Mesendoderm (in vitro differentiated cells): ENCODE results near the gene PLEKHG1.

Experiments
- DNase-seq: peaks from one replicate; pipeline ENCODE4 v3.0.0; 2013
- H2AK5ac ChIP-seq: 2 replicates; pipeline ENCODE4 v1.6.1; 2013; ENCODE audit warnings: low read length, inconsistent platforms
- H2BK120ac ChIP-seq: 2 replicates; pipeline ENCODE4 v1.6.1; 2013; ENCODE audit warnings: low read depth, mild to moderate bottlenecking, low read length, moderate library complexity, mixed read lengths
- H2BK15ac ChIP-seq: replicated peaks from 2 replicates; pipeline ENCODE4 v1.6.1; 2013; ENCODE audit warnings: low read depth, mild to moderate bottlenecking, moderate library complexity
- H2BK5ac ChIP-seq: 2 replicates; pipeline ENCODE4 v1.6.1; 2013; ENCODE audit warnings: low read length, inconsistent platforms
- H3K18ac ChIP-seq: 2 replicates; pipeline ENCODE4 v1.6.1; 2013; ENCODE audit warnings: mild to moderate bottlenecking, low read length, mixed read lengths
- H3K23ac ChIP-seq: one replicate; pipeline ENCODE4 v1.6.1; 2013; ENCODE audit warnings: low read length
- H3K27ac ChIP-seq: 2 replicates; pipeline ENCODE4 v1.5.1; 2013; ENCODE audit warnings: low read depth, mild to moderate bottlenecking, inconsistent platforms, low read length, moderate library complexity
- H3K27me3 ChIP-seq: 2 replicates; pipeline ENCODE4 v1.6.1; 2013; ENCODE audit warnings: low read length, control low read depth, mild to moderate bottlenecking, inconsistent platforms; ENCODE audit not compliant: insufficient read depth, poor library complexity
- H3K36me3 ChIP-seq: 2 replicates; pipeline ENCODE4 v1.6.1; 2013; ENCODE audit warnings: low read length, inconsistent platforms; ENCODE audit not compliant: control insufficient read depth, insufficient read depth
- H3K4ac ChIP-seq: one replicate; pipeline ENCODE4 v1.6.1; 2013; ENCODE audit warnings: low read depth, mild to moderate bottlenecking, low read length, moderate library complexity
- H3K4me1 ChIP-seq: 2 replicates; pipeline ENCODE4 v1.6.1; 2013; ENCODE audit warnings: low read depth, low read length, inconsistent platforms; ENCODE audit not compliant: control insufficient read depth
- H3K4me2 ChIP-seq: 2 replicates; pipeline ENCODE4 v1.6.1; 2013; ENCODE audit warnings: low read length
- H3K4me3 ChIP-seq: 2 replicates; pipeline ENCODE4 v1.5.1; 2013; ENCODE audit warnings: mild to moderate bottlenecking, low read length
- H3K56ac ChIP-seq: one replicate; pipeline ENCODE4 v1.6.1; 2013; ENCODE audit warnings: low read length
- H3K79me1 ChIP-seq: 2 replicates; pipeline ENCODE4 v1.6.1; 2013; ENCODE audit warnings: low read length, inconsistent platforms
- H3K79me2 ChIP-seq: 2 replicates; pipeline ENCODE4 v1.6.1; 2013; ENCODE audit warnings: mild to moderate bottlenecking, low read length; ENCODE audit not compliant: control insufficient read depth, insufficient read depth
- H3K9ac ChIP-seq: 2 replicates; pipeline ENCODE4 v1.6.1; 2013; ENCODE audit warnings: low read length, inconsistent platforms
- H4K5ac ChIP-seq: one replicate; pipeline ENCODE4 v1.6.1; 2013; ENCODE audit warnings: low read length
- H4K8ac ChIP-seq: one replicate; pipeline ENCODE4 v1.6.1; 2013; ENCODE audit warnings: low read depth, mild to moderate bottlenecking, control low read depth, low read length, moderate library complexity
- WGBS: extraction: QIAGEN DNeasy Blood & Tissue Kit; methylation state at CpG from one replicate; pipeline ENCODE4 v1.1.7; 2013; ENCODE audit warnings: low lambda C conversion rate, missing lambda C conversion rate; ENCODE audit not compliant: insufficient coverage; ENCODE audit errors: extremely low coverage; 5-methylcytosine and 5-hydroxymethylcytosine counted together

PLEKHG1 gene

GRCh38 chr6:150622476-150622875, 22.8 kb downstream of the PLEKHG1 start:
- Histone ChIP-seq H3K4ac (no peak overlapping the region), H2BK5ac (no peak overlapping the region), H2AK5ac (no peak overlapping the region), H3K27ac (no peak overlapping the region), H3K4me1 (no peaks in the 10 kb centered on the region), H4K8ac (no peak overlapping the region), H3K4me3 (no peak overlapping the region), H3K79me2 (no peaks in the 10 kb centered on the region), H3K56ac (no peak overlapping the region), H3K36me3 (no peaks in the 10 kb centered on the region), H2BK120ac (no peak overlapping the region), H3K27me3 (no peaks in the 10 kb centered on the region), H2BK15ac (no peak overlapping the region), H3K4me2 (no peak overlapping the region), H3K79me1 (no peaks in the 10 kb centered on the region), H3K9ac (no peak overlapping the region), H3K23ac (no peak overlapping the region), H3K18ac (no peak overlapping the region), H4K5ac (no peak overlapping the region)
- DNase-seq: no peak
- WGBS: no CpG with 5 or more reads among the region's 4 CpGs

- Histone ChIP-seq H4K5ac (no peak overlapping the region), H3K18ac (no peak overlapping the region), H3K4me3 (no peak overlapping the region), H2BK5ac (no peak overlapping the region), H3K4ac (no peak overlapping the region), H3K79me2 (no peaks in the 10 kb centered on the region), H3K23ac (no peak overlapping the region), H3K4me2 (no peak overlapping the region), H2BK120ac (no peak overlapping the region), H2BK15ac (no peak overlapping the region), H3K79me1 (no peaks in the 10 kb centered on the region), H3K9ac (no peak overlapping the region), H3K27ac (no peak overlapping the region), H4K8ac (no peak overlapping the region), H2AK5ac (no peak overlapping the region), H3K4me1 (no peaks in the 10 kb centered on the region), H3K27me3 (no peaks in the 10 kb centered on the region), H3K56ac (no peak overlapping the region), H3K36me3 (no peaks in the 10 kb centered on the region)
- DNase-seq: no peak
- WGBS: no CpG with 5 or more reads among the region's 18 CpGs
Measured at GRCh38 chr6:150622941-150623874, 23.5 kb downstream of the PLEKHG1 start.

DNA sequence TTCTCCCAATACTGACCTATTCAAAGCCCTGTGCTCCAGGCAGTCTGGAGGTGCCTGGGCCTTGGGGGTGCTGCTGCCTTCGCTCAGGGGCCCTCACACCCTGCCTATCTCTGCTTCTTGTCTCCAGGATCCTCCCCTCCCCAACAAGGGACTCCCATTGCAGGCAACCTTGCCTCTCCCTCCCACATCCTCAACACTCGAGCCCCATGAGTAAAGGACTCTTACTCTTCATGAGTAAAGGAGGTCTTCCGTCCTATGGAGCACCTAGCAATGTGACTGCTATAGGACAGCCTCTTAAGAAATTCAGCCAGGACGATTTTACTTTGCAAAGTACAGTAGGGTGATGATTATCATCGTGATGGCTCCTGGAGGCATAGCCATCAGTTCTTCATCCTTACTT, 24.5 kb downstream of the PLEKHG1 start:
- Histone ChIP-seq H2BK120ac (no peak overlapping the region), H3K79me2 (no peaks in the 10 kb centered on the region), H2BK15ac (no peak overlapping the region), H2AK5ac (no peak overlapping the region), H4K5ac (no peak overlapping the region), H3K4me1 (no peaks in the 10 kb centered on the region), H3K9ac (no peak overlapping the region), H3K23ac (no peak overlapping the region), H3K27ac (no peak overlapping the region), H3K36me3 (no peaks in the 10 kb centered on the region), H3K4ac (no peak overlapping the region), H3K4me2 (no peak overlapping the region), H3K56ac (no peak overlapping the region), H3K18ac (no peak overlapping the region), H2BK5ac (no peak overlapping the region), H3K79me1 (no peaks in the 10 kb centered on the region), H4K8ac (no peak overlapping the region), H3K4me3 (no peak overlapping the region), H3K27me3 (no peaks in the 10 kb centered on the region)
- DNase-seq: no peak
- no CpG with 5 or more reads among the region's 5 CpGs for WGBS

DNA sequence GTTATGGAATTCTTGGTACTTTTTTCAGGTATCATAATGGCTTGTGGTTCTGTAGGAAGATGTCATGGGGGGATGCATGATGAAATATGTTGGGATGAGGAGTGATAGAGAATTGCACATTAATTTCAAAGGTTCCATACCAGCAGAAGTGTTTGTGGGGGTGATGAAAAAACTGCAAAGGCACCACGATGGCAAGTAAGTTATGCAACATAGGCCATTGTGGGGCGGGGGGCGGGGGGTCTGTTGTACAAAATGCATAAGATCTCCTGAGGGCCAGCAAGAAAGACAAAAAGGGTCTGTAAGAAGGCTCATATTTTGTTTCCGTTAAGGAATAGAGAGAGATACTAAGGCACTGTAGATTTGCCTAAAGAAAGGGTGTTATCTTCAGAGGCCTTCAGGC, 26.2 kb downstream of the PLEKHG1 start:
- Histone ChIP-seq H4K8ac (no peak overlapping the region), H2AK5ac (no peak overlapping the region), H3K4ac (no peak overlapping the region), H3K36me3 (no peaks in the 10 kb centered on the region), H2BK15ac (no peak overlapping the region), H3K79me1 (no peaks in the 10 kb centered on the region), H3K56ac (no peak overlapping the region), H3K4me3 (no peak overlapping the region), H4K5ac (no peak overlapping the region), H3K27ac (no peak overlapping the region), H2BK120ac (no peak overlapping the region), H3K18ac (no peak overlapping the region), H3K4me1 (no peaks in the 10 kb centered on the region), H3K23ac (no peak overlapping the region), H3K9ac (no peak overlapping the region), H3K79me2 (no peaks in the 10 kb centered on the region), H3K4me2 (no peak overlapping the region), H3K27me3 (no peaks in the 10 kb centered on the region), H2BK5ac (no peak overlapping the region)
- no CpG with 5 or more reads among the region's 4 CpGs for WGBS
- DNase-seq: no peak

- Histone ChIP-seq H3K4ac (no peak overlapping the region), H2AK5ac (no peak overlapping the region), H3K27me3 (no peaks in the 10 kb centered on the region), H3K4me3 (no peak overlapping the region), H3K18ac (no peak overlapping the region), H2BK5ac (no peak overlapping the region), H3K4me1 (no peaks in the 10 kb centered on the region), H3K56ac (no peak overlapping the region), H3K27ac (no peak overlapping the region), H3K36me3 (no peaks in the 10 kb centered on the region), H3K79me1 (no peaks in the 10 kb centered on the region), H3K4me2 (no peak overlapping the region), H3K79me2 (no peaks in the 10 kb centered on the region), H2BK120ac (no peak overlapping the region), H3K9ac (no peak overlapping the region), H4K8ac (no peak overlapping the region), H3K23ac (no peak overlapping the region), H4K5ac (no peak overlapping the region), H2BK15ac (no peak overlapping the region)
- no peak for DNase-seq
Measured at GRCh38 chr6:150627154-150627553, 27.5 kb downstream of the PLEKHG1 start.

GRCh38 chr6:150627585-150628025, 27.9 kb downstream of the PLEKHG1 start:
- H3K27me3 ChIP-seq: no peaks in the 10 kb centered on the region
- no peak overlapping the region for H3K56ac ChIP-seq
- no peaks in the 10 kb centered on the region for H3K36me3 ChIP-seq
- H4K8ac ChIP-seq: no peak overlapping the region
- H3K18ac ChIP-seq: no peak overlapping the region
- no peak overlapping the region for H2BK5ac ChIP-seq
- no peaks in the 10 kb centered on the region for H3K79me1 ChIP-seq
- no peak overlapping the region for H3K9ac ChIP-seq
- no peak overlapping the region for H3K4me2 ChIP-seq
- no peak overlapping the region for H3K4ac ChIP-seq
- no peak overlapping the region for H3K23ac ChIP-seq
- no peak overlapping the region for H3K27ac ChIP-seq
- DNase-seq: no peak
- H2AK5ac ChIP-seq: no peak overlapping the region
- WGBS: no CpG with 5 or more reads among the region's 5 CpGs
- no peaks in the 10 kb centered on the region for H3K79me2 ChIP-seq
- no peak overlapping the region for H4K5ac ChIP-seq
- no peak overlapping the region for H3K4me3 ChIP-seq
- H2BK120ac ChIP-seq: no peak overlapping the region
- H2BK15ac ChIP-seq: no peak overlapping the region
- H3K4me1 ChIP-seq: no peaks in the 10 kb centered on the region
